SK-N-MC (cell line): Measurements from ENCODE around the gene AKR7A2.

Experiments used
- DNase-seq: peaks from one replicate; pipeline ENCODE4 v3.0.0-alpha.2; 2011; ENCODE audit warnings: low read depth, low spot score
- H3K27ac ChIP-seq: fragments of 200-600 bp; sonication (generic); 2 replicates; pipeline ENCODE4 v1.5.1; 2016; ENCODE audit warnings: mixed run types
- H3K36me3 ChIP-seq: fragments of 200-600 bp; sonication (generic); 2 replicates; pipeline ENCODE4 v1.6.1; 2017; ENCODE audit warnings: antibody characterized with exemption, low read length, mixed read lengths; ENCODE audit not compliant: insufficient read depth
- H3K4me3 ChIP-seq: fragments of 200-600 bp; sonication (generic); 2 replicates; pipeline ENCODE4 v1.5.1; 2016
- H3K9ac ChIP-seq: fragments of 200-600 bp; sonication (generic); 2 replicates; pipeline ENCODE4 v1.8.0; 2017; ENCODE audit warnings: mixed run types, mixed read lengths; ENCODE audit not compliant: insufficient read length
- H3K9me3 ChIP-seq: fragments of 200-600 bp; sonication (generic); 2 replicates; pipeline ENCODE4 v1.6.1; 2017; ENCODE audit warnings: low read depth, mild to moderate bottlenecking, antibody characterized with exemption, low read length, moderate library complexity, mixed read lengths
- EZH2 ChIP-seq: fragments of 200-600 bp; sonication (generic); IDR thresholded peaks from one replicate; pipeline ENCODE4 v1.6.1; 2017; ENCODE audit warnings: antibody characterized with exemption
- FOXP2 ChIP-seq: optimal IDR thresholded peaks from 2 replicates; pipeline ENCODE3; 2011; ENCODE audit warnings: mild to moderate bottlenecking, moderate library complexity; ENCODE audit not compliant: insufficient read depth; ENCODE audit errors: extremely low read length, control extremely low read depth
- POLR2AphosphoS5 ChIP-seq: IDR thresholded peaks from 2 replicates; pipeline ENCODE4 v1.6.1; 2012; ENCODE audit warnings: mild to moderate bottlenecking, low read depth, low read length, borderline replicate concordance

Gene AKR7A2

GRCh38 chr1:19347533-19348172 lies 35.7 kb upstream of the AKR7A2 start:
- Histone ChIP-seq H3K9ac (no peak overlapping the region), H3K4me3 (no peak overlapping the region)
- TF ChIP-seq POLR2AphosphoS5, result no peak
- no peak for TF ChIP-seq FOXP2
- no peak for TF ChIP-seq EZH2

GRCh38 chr1:19346026-19346425 lies 34.1 kb upstream of the AKR7A2 start:
- Histone ChIP-seq H3K27ac (no peak overlapping the region), H3K4me3 (no peak overlapping the region), H3K9ac (no peak overlapping the region), H3K9me3 (no peaks in the 10 kb centered on the region), H3K36me3 (no peaks in the 10 kb centered on the region; the same call in 1 of the 2 replicates)
- TF ChIP-seq POLR2AphosphoS5 (no peak), FOXP2 (no peak), EZH2 (no peak)
- DNase-seq, result no peak

More at GRCh38 chr1:19347533-19348172, 35.7 kb upstream of the AKR7A2 start:
- H3K36me3 ChIP-seq, result no peaks in the 10 kb centered on the region; the same call in 1 of the 2 replicates
- H3K27ac ChIP-seq, result no peak overlapping the region
- no peak for DNase-seq
- H3K9me3 ChIP-seq, result no peaks in the 10 kb centered on the region

- TF ChIP-seq EZH2, result no peak
- TF ChIP-seq FOXP2, result no peak
- no peak for TF ChIP-seq POLR2AphosphoS5
- Histone ChIP-seq H3K36me3 (no peaks in the 10 kb centered on the region; the same call in 1 of the 2 replicates), H3K4me3 (no peak overlapping the region), H3K27ac (no peak overlapping the region), H3K9ac (no peak overlapping the region), H3K9me3 (no peaks in the 10 kb centered on the region)
- DNase-seq, result no peak
Measured at GRCh38 chr1:19345391-19345790, 33.4 kb upstream of the AKR7A2 start.

- H3K27ac ChIP-seq, result no peak overlapping the region
- H3K9ac ChIP-seq, result no peak overlapping the region
- H3K36me3 ChIP-seq, result no peaks in the 10 kb centered on the region; the same call in 1 of the 2 replicates
- H3K9me3 ChIP-seq, result no peaks in the 10 kb centered on the region
- H3K4me3 ChIP-seq, result no peak overlapping the region
- TF ChIP-seq POLR2AphosphoS5 (no peak), FOXP2 (no peak), EZH2 (no peak)
- no peak for DNase-seq
Measured at GRCh38 chr1:19344831-19345230, 32.9 kb upstream of the AKR7A2 start.

- Histone ChIP-seq H3K27ac (no peak overlapping the region), H3K9ac (no peak overlapping the region), H3K4me3 (no peak overlapping the region), H3K36me3 (no peaks in the 10 kb centered on the region; the same call in 1 of the 2 replicates), H3K9me3 (no peaks in the 10 kb centered on the region)
- no peak for DNase-seq
- TF ChIP-seq EZH2 (no peak), POLR2AphosphoS5 (no peak), FOXP2 (no peak)
Measured at GRCh38 chr1:19344372-19344810, 32.4 kb upstream of the AKR7A2 start.

- H3K4me3 ChIP-seq, result no peak overlapping the region
- no peak for DNase-seq
- no peak overlapping the region for H3K27ac ChIP-seq
- H3K36me3 ChIP-seq, result no peaks in the 10 kb centered on the region; the same call in 1 of the 2 replicates
- no peaks in the 10 kb centered on the region for H3K9me3 ChIP-seq
- TF ChIP-seq EZH2 (no peak), FOXP2 (no peak), POLR2AphosphoS5 (no peak)
- H3K9ac ChIP-seq, result no peak overlapping the region
Measured at GRCh38 chr1:19343617-19344350, 31.8 kb upstream of the AKR7A2 start.

GRCh38 chr1:19342894-19343616 lies 31.1 kb upstream of the AKR7A2 start:
- Histone ChIP-seq H3K27ac (no peak overlapping the region), H3K9ac (no peak overlapping the region), H3K36me3 (no peaks in the 10 kb centered on the region; the same call in 1 of the 2 replicates), H3K9me3 (no peaks in the 10 kb centered on the region), H3K4me3 (no peak overlapping the region)
- no peak for DNase-seq
- TF ChIP-seq FOXP2 (no peak), EZH2 (no peak), POLR2AphosphoS5 (no peak)

- H3K9ac ChIP-seq, result no peak overlapping the region
- no peak overlapping the region for H3K4me3 ChIP-seq
- DNase-seq, result no peak
- TF ChIP-seq POLR2AphosphoS5 (no peak), EZH2 (no peak), FOXP2 (no peak)
- H3K9me3 ChIP-seq, result no peaks in the 10 kb centered on the region
- H3K27ac ChIP-seq, result no peak overlapping the region
- no peaks in the 10 kb centered on the region; the same call in 1 of the 2 replicates for H3K36me3 ChIP-seq
Measured at GRCh38 chr1:19342062-19342750, 30.3 kb upstream of the AKR7A2 start.
